ENCODE measurements around the gene GMDS. TPM values are rescaled to one million over a fixed set of nuclear protein-coding genes. Genes with fewer than 3 reads are reported as not detected.

Gene GMDS
- total and polyA plus RNA-seq, 2 experiments from 2014 or later = 30.1 to 36.5 TPM

- peaks cover 23% of the 10 kb centered on the region for H3K4me1 ChIP-seq (ENCODE audit: insufficient read depth)
- Mint-ChIP-seq H3K36me3 (ENCODE audit: low read depth) (no peaks in the 10 kb centered on the region), H3K4me1 (peaks cover 47% of the 10 kb centered on the region), H3K9me3 (no peaks in the 10 kb centered on the region), H3K27ac (peak overlapping the region; percentile 88), H3K27me3 (ENCODE audit: insufficient read depth, low read depth, poor library complexity) (no peaks in the 10 kb centered on the region), H3K4me3 (peak overlapping the region; percentile 26; the same call in 2 of the 3 replicates)
- no peaks in the 10 kb centered on the region for H3F3A ChIP-seq (replicated peaks; ENCODE audit: low read depth)
- H3K27ac ChIP-seq (ENCODE audit: low read depth) = peak overlapping the region; percentile 72; the same call in 1 of the 2 replicates
- TF ChIP-seq, protein P1, sequence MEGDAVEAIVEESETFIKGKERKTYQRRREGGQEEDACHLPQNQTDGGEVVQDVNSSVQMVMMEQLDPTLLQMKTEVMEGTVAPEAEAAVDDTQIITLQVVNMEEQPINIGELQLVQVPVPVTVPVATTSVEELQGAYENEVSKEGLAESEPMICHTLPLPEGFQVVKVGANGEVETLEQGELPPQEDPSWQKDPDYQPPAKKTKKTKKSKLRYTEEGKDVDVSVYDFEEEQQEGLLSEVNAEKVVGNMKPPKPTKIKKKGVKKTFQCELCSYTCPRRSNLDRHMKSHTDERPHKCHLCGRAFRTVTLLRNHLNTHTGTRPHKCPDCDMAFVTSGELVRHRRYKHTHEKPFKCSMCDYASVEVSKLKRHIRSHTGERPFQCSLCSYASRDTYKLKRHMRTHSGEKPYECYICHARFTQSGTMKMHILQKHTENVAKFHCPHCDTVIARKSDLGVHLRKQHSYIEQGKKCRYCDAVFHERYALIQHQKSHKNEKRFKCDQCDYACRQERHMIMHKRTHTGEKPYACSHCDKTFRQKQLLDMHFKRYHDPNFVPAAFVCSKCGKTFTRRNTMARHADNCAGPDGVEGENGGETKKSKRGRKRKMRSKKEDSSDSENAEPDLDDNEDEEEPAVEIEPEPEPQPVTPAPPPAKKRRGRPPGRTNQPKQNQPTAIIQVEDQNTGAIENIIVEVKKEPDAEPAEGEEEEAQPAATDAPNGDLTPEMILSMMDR (conservative IDR thresholded peaks at IDR 0.05; ENCODE audit: low read depth in 2 of 2) = no peak
- no peak for TF ChIP-seq POLR2AphosphoS5 (IDR thresholded peaks at IDR 0.05; ENCODE audit: low read depth)
- TF ChIP-seq ZNF114 (CRISPR knock-in tag; IDR thresholded peaks at IDR 0.05) = no peak
- TF ChIP-seq EZH2phosphoT487 (IDR thresholded peaks at IDR 0.05; ENCODE audit: unreplicated experiment) = no peak
- no peak for TF ChIP-seq REST (IDR thresholded peaks at IDR 0.05; ENCODE audit: unreplicated experiment)
- TF ChIP-seq ZNF331 (CRISPR knock-in tag; IDR thresholded peaks at IDR 0.05; ENCODE audit: low read depth) = no peak
- TF ChIP-seq CREB1 (CRISPR knock-in tag; IDR thresholded peaks at IDR 0.05; ENCODE audit: low read depth) = no peak
- TF ChIP-seq STAT1 (IDR thresholded peaks at IDR 0.05; ENCODE audit: unreplicated experiment) = no peak
- no peak for TF ChIP-seq NANOG (IDR thresholded peaks at IDR 0.05; ENCODE audit: borderline replicate concordance)
- TF ChIP-seq JUNB (IDR thresholded peaks at IDR 0.05; ENCODE audit: unreplicated experiment) = no peak
- no peak for TF ChIP-seq ETS1 (IDR thresholded peaks at IDR 0.05)
- no peak for TF ChIP-seq EZH2 (IDR thresholded peaks at IDR 0.05; ENCODE audit: low read depth, unreplicated experiment)
- no peak for TF ChIP-seq ZNF462 (CRISPR knock-in tag; IDR thresholded peaks at IDR 0.05)
- no peaks in the 10 kb centered on the region for H3K9me2 ChIP-seq (ENCODE audit: insufficient read depth)
- H3K4me2 ChIP-seq = 0 out of 2 replicates have a peak overlapping the region, but pooled peaks have one; percentile 34
- H4K20me1 ChIP-seq (replicated peaks; ENCODE audit: insufficient read depth) = no peaks in the 10 kb centered on the region
- DNase-seq (ENCODE audit: low spot score) (peak; percentile 53), ATAC-seq (peak; percentile 84)
- no peaks in the 10 kb centered on the region for H3K27me3 ChIP-seq (ENCODE audit: insufficient read depth)
- H3K36me3 ChIP-seq (ENCODE audit: insufficient read depth) = no peaks in the 10 kb centered on the region
- H3K79me2 ChIP-seq (replicated peaks; ENCODE audit: insufficient read depth) = no peaks in the 10 kb centered on the region
- no peak overlapping the region for H3K4me3 ChIP-seq
- no peak overlapping the region for H2AFZ ChIP-seq
Observed at GRCh38 chr6:2030682-2031244, 214.6 kb downstream of the GMDS start.
